Measurements from ENCODE around the gene SLC7A5. TPM values are rescaled to one million over a fixed set of nuclear protein-coding genes. Genes with fewer than 3 reads are reported as not detected.

Gene SLC7A5
- polyA plus RNA-seq, 2 of the 4 experiments (the other 2 are of a cell fraction): 265 to 972 TPM

- Histone ChIP-seq H3K4me2 (peak overlapping the region; percentile 79), H3K27ac (peak overlapping the region; percentile 97 to 99), H3K4me3 (no peak overlapping the region), H3K4me1 (peaks cover 100% of the 10 kb centered on the region), H3K9me3 (no peaks in the 10 kb centered on the region)
- TF ChIP-seq NPAS2 (CRISPR knock-in tag; IDR thresholded peaks at IDR 0.05; ENCODE audit: borderline replicate concordance): no peak
- peak; percentile 43; the same call in 1 of the 2 replicates for TF ChIP-seq PBX3 (IDR thresholded peaks at IDR 0.05)
- no peak for TF ChIP-seq ZFP36 (IDR thresholded peaks at IDR 0.05; ENCODE audit: borderline replicate concordance, partially characterized antibody)
- TF ChIP-seq USF2 (IDR thresholded peaks at IDR 0.05): no peak
- TF ChIP-seq JUN (IDR thresholded peaks at IDR 0.05): peak in 1 of 2 experiments; percentile 38; a peak in 2 of 5 replicates
- peak; percentile 74 for TF ChIP-seq POLR2AphosphoS2 (conservative IDR thresholded peaks at IDR 0.05; ENCODE audit: low read length)
- TF ChIP-seq HOXA7 (CRISPR knock-in tag; IDR thresholded peaks at IDR 0.05): peak; percentile 77; the same call in 1 of the 2 replicates
- no peak for TF ChIP-seq BCL3 (IDR thresholded peaks at IDR 0.05)
- no peak for TF ChIP-seq GATA3 (IDR thresholded peaks at IDR 0.05; ENCODE audit: borderline replicate concordance)
- TF ChIP-seq MYC (IDR thresholded peaks at IDR 0.05; ENCODE audit: borderline replicate concordance, low read length): no peak
- TF ChIP-seq MAX (IDR thresholded peaks at IDR 0.05): 0 out of 2 replicates have a peak, but pooled peaks have one; percentile 9
- no peak for TF ChIP-seq RCOR1 (IDR thresholded peaks at IDR 0.05; ENCODE audit: low read depth, low read length)
- no peak for TF ChIP-seq SREBF2 (IDR thresholded peaks at IDR 0.05)
- TF ChIP-seq CTCF (IDR thresholded peaks at IDR 0.05): no peak
- TF ChIP-seq HES2 (IDR thresholded peaks at IDR 0.05): no peak
- TF ChIP-seq CHD4 (IDR thresholded peaks at IDR 0.05; ENCODE audit: borderline replicate concordance): no peak
- TF ChIP-seq BHLHE40 (IDR thresholded peaks at IDR 0.05; ENCODE audit: low read depth, low read length): no peak
- no peak for TF ChIP-seq REST (IDR thresholded peaks at IDR 0.05)
- TF ChIP-seq FOSB (CRISPR knock-in tag; IDR thresholded peaks at IDR 0.05): 0 out of 2 replicates have a peak, but pooled peaks have one; percentile 54
- TF ChIP-seq KDM1A (IDR thresholded peaks at IDR 0.05; ENCODE audit: low read depth): no peak
- peak; percentile 0 to 5; a peak in 3 of 6 replicates for ATAC-seq
- WGBS (ENCODE audit: missing lambda C conversion rate): 56% methylated on average over 17 of the region's 17 CpGs
- DNase-seq (ENCODE audit: low read depth in 1 of 2, low spot score in 1 of 2): no peak
- CTCF ChIA-PET: interaction anchor here (0.5 to 30.2 kb wide), 11 partner anchors 8 to 68 kb away, joined by 3 to 417 read pairs (median 4); partner anchors contain the start of gene SLC7A5
- POLR2A ChIA-PET: interaction anchor here (1.1 to 1.3 kb wide), 2 partner anchors 33 to 47 kb away, joined by 3 to 4 read pairs; partner anchors contain the start of gene SLC7A5
- FAIRE-seq: no peak
These were observed 32.3 kb downstream of the SLC7A5 start for GRCh38 chr16:87836844-87837581.

Measured in A549 (cell line).